GM23338 (cell line): ENCODE results near the gene VMA21. TPM values are rescaled to one million over a fixed set of nuclear protein-coding genes. Genes with fewer than 3 reads are reported as not detected.

Experiments used
- ATAC-seq: fragments of 200-7000 bp; cut with Tn5 transposase; 3 replicates; pipeline ENCODE4 v1.9.1; 2020
- DNase-seq: peaks from one replicate; pipeline ENCODE4 v3.0.0-alpha.2; 2015; ENCODE audit warnings: low spot score
- H2AFZ ChIP-seq: fragments of 200-600 bp; sonication (generic); 2 replicates; pipeline ENCODE4 v1.8.0; 2016; ENCODE audit warnings: antibody characterized with exemption, mild to moderate bottlenecking, moderate library complexity
- H3F3A ChIP-seq: fragments of 200-600 bp; sonication (generic); replicated peaks from 2 replicates; pipeline ENCODE4 v1.8.0; 2017; ENCODE audit warnings: antibody characterized with exemption, mixed run types, low read depth
- H3K27ac ChIP-seq: fragments of 200-600 bp; sonication (generic); 2 replicates; pipeline ENCODE4 v1.6.1; 2016; ENCODE audit warnings: low read depth
- H3K27me3 ChIP-seq: fragments of 200-600 bp; sonication (generic); 2 replicates; pipeline ENCODE4 v1.8.0; 2016; ENCODE audit warnings: mild to moderate bottlenecking, mixed run types, moderate library complexity; ENCODE audit not compliant: insufficient read depth
- H3K36me3 ChIP-seq: fragments of 200-600 bp; sonication (generic); 2 replicates; pipeline ENCODE4 v1.8.0; 2016; ENCODE audit warnings: mild to moderate bottlenecking; ENCODE audit not compliant: insufficient read depth
- H3K4me1 ChIP-seq: fragments of 200-600 bp; sonication (generic); 2 replicates; pipeline ENCODE4 v1.8.0; 2016; ENCODE audit warnings: mild to moderate bottlenecking, moderate library complexity; ENCODE audit not compliant: insufficient read depth
- H3K4me2 ChIP-seq: fragments of 200-600 bp; sonication (generic); 2 replicates; pipeline ENCODE4 v1.7.1; 2017; ENCODE audit warnings: mixed run types
- H3K4me3 ChIP-seq: fragments of 200-600 bp; sonication (generic); 2 replicates; pipeline ENCODE4 v1.6.1; 2016; ENCODE audit warnings: mixed run types
- H3K79me2 ChIP-seq: fragments of 200-600 bp; sonication (generic); replicated peaks from 2 replicates; pipeline ENCODE4 v1.8.0; 2017; ENCODE audit warnings: mild to moderate bottlenecking; ENCODE audit not compliant: insufficient read depth
- H3K9me2 ChIP-seq: fragments of 200-600 bp; sonication (generic); 2 replicates; pipeline ENCODE4 v1.8.0; 2017; ENCODE audit not compliant: insufficient read depth
- H4K20me1 ChIP-seq: fragments of 200-600 bp; sonication (generic); replicated peaks from 2 replicates; pipeline ENCODE4 v1.8.0; 2017; ENCODE audit warnings: mild to moderate bottlenecking; ENCODE audit not compliant: insufficient read depth
- H3K27ac Mint-ChIP-seq: 2 replicates; pipeline ENCODE4 v1.8.0; 2020; ENCODE audit warnings: inconsistent platforms, mild to moderate bottlenecking, moderate library complexity, mixed read lengths
- H3K27me3 Mint-ChIP-seq: 3 replicates; pipeline ENCODE4 v1.8.0; 2022; ENCODE audit warnings: low read depth, mild to moderate bottlenecking, moderate library complexity, mixed read lengths, inconsistent platforms; ENCODE audit not compliant: insufficient read depth, poor library complexity
- H3K36me3 Mint-ChIP-seq: 3 replicates; pipeline ENCODE4 v1.8.0; 2021; ENCODE audit warnings: low read depth, mild to moderate bottlenecking, inconsistent platforms, moderate library complexity, mixed read lengths
- H3K4me1 Mint-ChIP-seq: 3 replicates; pipeline ENCODE4 v1.8.0; 2020; ENCODE audit warnings: mild to moderate bottlenecking, inconsistent platforms, mixed read lengths
- H3K4me3 Mint-ChIP-seq: 3 replicates; pipeline ENCODE4 v1.8.0; 2021; ENCODE audit warnings: moderate library complexity, mild to moderate bottlenecking, inconsistent platforms, mixed read lengths
- H3K9me3 Mint-ChIP-seq: 3 replicates; pipeline ENCODE4 v1.8.0; 2020; ENCODE audit warnings: moderate library complexity, mild to moderate bottlenecking, inconsistent platforms, mixed read lengths
- CREB1 ChIP-seq: fragments of 250-450 bp; sonication (Bioruptor Pico); IDR thresholded peaks from 2 replicates; pipeline ENCODE4 v1.5.0; 2020; ENCODE audit warnings: low read depth, mild to moderate bottlenecking, moderate library complexity
- ETS1 ChIP-seq: IDR thresholded peaks from 2 replicates; pipeline ENCODE4 v1.6.1; 2016; ENCODE audit warnings: antibody characterized with exemption
- EZH2 ChIP-seq: fragments of 200-600 bp; sonication (generic); IDR thresholded peaks from one replicate; pipeline ENCODE4 v1.8.0; 2017; ENCODE audit warnings: antibody characterized with exemption, mild to moderate bottlenecking, low read depth; ENCODE audit not compliant: unreplicated experiment
- EZH2phosphoT487 ChIP-seq: fragments of 200-600 bp; sonication (generic); IDR thresholded peaks from one replicate; pipeline ENCODE4 v1.8.1; 2018; ENCODE audit warnings: antibody characterized with exemption; ENCODE audit not compliant: unreplicated experiment
- JUNB ChIP-seq: IDR thresholded peaks from one replicate; pipeline ENCODE4 v1.6.1; 2016; ENCODE audit warnings: antibody characterized with exemption; ENCODE audit not compliant: unreplicated experiment
- NANOG ChIP-seq: IDR thresholded peaks from 2 replicates; pipeline ENCODE4 v1.6.1; 2016; ENCODE audit warnings: antibody characterized with exemption, borderline replicate concordance
- POLR2AphosphoS5 ChIP-seq: IDR thresholded peaks from 2 replicates; pipeline ENCODE4 v1.6.1; 2016; ENCODE audit warnings: antibody characterized with exemption, low read depth
- STAT1 ChIP-seq: IDR thresholded peaks from one replicate; pipeline ENCODE4 v1.6.1; 2016; ENCODE audit warnings: antibody characterized with exemption; ENCODE audit not compliant: unreplicated experiment
- ZNF114 ChIP-seq: fragments of 250-450 bp; sonication (Bioruptor Pico); IDR thresholded peaks from 2 replicates; pipeline ENCODE4 v1.5.0; 2020; ENCODE audit warnings: mild to moderate bottlenecking, moderate library complexity
- ZNF331 ChIP-seq: fragments of 250-450 bp; sonication (Bioruptor Pico); IDR thresholded peaks from 2 replicates; pipeline ENCODE4 v1.5.0; 2020; ENCODE audit warnings: low read depth, mild to moderate bottlenecking, moderate library complexity
- ZNF462 ChIP-seq: fragments of 250-450 bp; sonication (Bioruptor Pico); IDR thresholded peaks from 2 replicates; pipeline ENCODE4 v1.5.0; 2020; ENCODE audit warnings: mild to moderate bottlenecking, moderate library complexity
- polyA plus RNA-seq: library from polyadenylated mRNA; unstranded; fragments of >200 nt; fragmentation: Nextera tagmentation; extraction: Ambion mirVana; gene quantifications from 2 replicates; pipeline ENCODE4 v1.2.1, GENCODE V29; 2016
- total RNA-seq: library from RNA; depleted of rRNA; stranded (reverse); fragments of >200 nt; shearing (Covaris generic); gene quantifications from 2 replicates; pipeline ENCODE4 v1.2.3, GENCODE V29; 2014
- TF ChIP-seq, protein P1 (sequence below), 2 experiments: fragments of 200-600 bp in 1 of 2; sonication (generic) in 1 of 2; conservative IDR thresholded peaks; 2 replicates each; pipeline versions ENCODE4 v1.5.1 to v1.6.1; 2016 to 2017; ENCODE audit warnings: antibody characterized with exemption in 2 of 2, low read depth in 2 of 2, mild to moderate bottlenecking in 2 of 2, moderate library complexity in 1 of 2
- TF ChIP-seq, protein P2 (sequence below): IDR thresholded peaks from one replicate; pipeline ENCODE4 v1.6.1; 2018; ENCODE audit warnings: antibody characterized with exemption; ENCODE audit not compliant: unreplicated experiment

Gene VMA21
- total and polyA plus RNA-seq, 2 experiments from 2014 or later = 34.8 to 90.3 TPM

- peak; percentile 45 for ATAC-seq
- H3K27ac Mint-ChIP-seq = no peak overlapping the region; the same call in 1 of the 2 replicates
- H3K4me3 Mint-ChIP-seq = no peak overlapping the region
Measured at GRCh38 chrX:151393514-151393913, 3.5 kb upstream of the VMA21 start.

More at GRCh38 chrX:151393514-151393913, 3.5 kb upstream of the VMA21 start:
- peak; percentile 74 for DNase-seq
- no peak overlapping the region for H2AFZ ChIP-seq
- peaks cover 2% of the 10 kb centered on the region; the same call in 2 of the 3 replicates for H3K4me1 Mint-ChIP-seq
- H3K36me3 Mint-ChIP-seq = peaks cover 2% of the 10 kb centered on the region; the same call in 2 of the 3 replicates
- no peak overlapping the region for H3K4me2 ChIP-seq
- no peaks in the 10 kb centered on the region for H3K4me1 ChIP-seq
- H3K27ac ChIP-seq = no peak overlapping the region
- no peaks in the 10 kb centered on the region for H3K36me3 ChIP-seq
- H3K9me2 ChIP-seq = no peaks in the 10 kb centered on the region
- H3F3A ChIP-seq = no peaks in the 10 kb centered on the region
- H4K20me1 ChIP-seq = no peaks in the 10 kb centered on the region
- TF ChIP-seq JUNB (no peak), ZNF331 (no peak), NANOG (no peak), EZH2 (no peak), STAT1 (no peak), ZNF114 (no peak), EZH2phosphoT487 (no peak), POLR2AphosphoS5 (no peak), ETS1 (no peak), CREB1 (CRISPR knock-in tag) (no peak), ZNF462 (no peak)
- TF ChIP-seq, protein P1, sequence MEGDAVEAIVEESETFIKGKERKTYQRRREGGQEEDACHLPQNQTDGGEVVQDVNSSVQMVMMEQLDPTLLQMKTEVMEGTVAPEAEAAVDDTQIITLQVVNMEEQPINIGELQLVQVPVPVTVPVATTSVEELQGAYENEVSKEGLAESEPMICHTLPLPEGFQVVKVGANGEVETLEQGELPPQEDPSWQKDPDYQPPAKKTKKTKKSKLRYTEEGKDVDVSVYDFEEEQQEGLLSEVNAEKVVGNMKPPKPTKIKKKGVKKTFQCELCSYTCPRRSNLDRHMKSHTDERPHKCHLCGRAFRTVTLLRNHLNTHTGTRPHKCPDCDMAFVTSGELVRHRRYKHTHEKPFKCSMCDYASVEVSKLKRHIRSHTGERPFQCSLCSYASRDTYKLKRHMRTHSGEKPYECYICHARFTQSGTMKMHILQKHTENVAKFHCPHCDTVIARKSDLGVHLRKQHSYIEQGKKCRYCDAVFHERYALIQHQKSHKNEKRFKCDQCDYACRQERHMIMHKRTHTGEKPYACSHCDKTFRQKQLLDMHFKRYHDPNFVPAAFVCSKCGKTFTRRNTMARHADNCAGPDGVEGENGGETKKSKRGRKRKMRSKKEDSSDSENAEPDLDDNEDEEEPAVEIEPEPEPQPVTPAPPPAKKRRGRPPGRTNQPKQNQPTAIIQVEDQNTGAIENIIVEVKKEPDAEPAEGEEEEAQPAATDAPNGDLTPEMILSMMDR (conservative IDR thresholded peaks at IDR 0.05; ENCODE audit: low read depth in 2 of 2) = no peak
- TF ChIP-seq, protein P2, sequence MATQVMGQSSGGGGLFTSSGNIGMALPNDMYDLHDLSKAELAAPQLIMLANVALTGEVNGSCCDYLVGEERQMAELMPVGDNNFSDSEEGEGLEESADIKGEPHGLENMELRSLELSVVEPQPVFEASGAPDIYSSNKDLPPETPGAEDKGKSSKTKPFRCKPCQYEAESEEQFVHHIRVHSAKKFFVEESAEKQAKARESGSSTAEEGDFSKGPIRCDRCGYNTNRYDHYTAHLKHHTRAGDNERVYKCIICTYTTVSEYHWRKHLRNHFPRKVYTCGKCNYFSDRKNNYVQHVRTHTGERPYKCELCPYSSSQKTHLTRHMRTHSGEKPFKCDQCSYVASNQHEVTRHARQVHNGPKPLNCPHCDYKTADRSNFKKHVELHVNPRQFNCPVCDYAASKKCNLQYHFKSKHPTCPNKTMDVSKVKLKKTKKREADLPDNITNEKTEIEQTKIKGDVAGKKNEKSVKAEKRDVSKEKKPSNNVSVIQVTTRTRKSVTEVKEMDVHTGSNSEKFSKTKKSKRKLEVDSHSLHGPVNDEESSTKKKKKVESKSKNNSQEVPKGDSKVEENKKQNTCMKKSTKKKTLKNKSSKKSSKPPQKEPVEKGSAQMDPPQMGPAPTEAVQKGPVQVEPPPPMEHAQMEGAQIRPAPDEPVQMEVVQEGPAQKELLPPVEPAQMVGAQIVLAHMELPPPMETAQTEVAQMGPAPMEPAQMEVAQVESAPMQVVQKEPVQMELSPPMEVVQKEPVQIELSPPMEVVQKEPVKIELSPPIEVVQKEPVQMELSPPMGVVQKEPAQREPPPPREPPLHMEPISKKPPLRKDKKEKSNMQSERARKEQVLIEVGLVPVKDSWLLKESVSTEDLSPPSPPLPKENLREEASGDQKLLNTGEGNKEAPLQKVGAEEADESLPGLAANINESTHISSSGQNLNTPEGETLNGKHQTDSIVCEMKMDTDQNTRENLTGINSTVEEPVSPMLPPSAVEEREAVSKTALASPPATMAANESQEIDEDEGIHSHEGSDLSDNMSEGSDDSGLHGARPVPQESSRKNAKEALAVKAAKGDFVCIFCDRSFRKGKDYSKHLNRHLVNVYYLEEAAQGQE = no peak
- H3K9me3 Mint-ChIP-seq = no peaks in the 10 kb centered on the region; the same call in 2 of the 3 replicates
- no peaks in the 10 kb centered on the region for H3K27me3 ChIP-seq
- H3K79me2 ChIP-seq = peaks cover 12% of the 10 kb centered on the region
- H3K27me3 Mint-ChIP-seq = peaks cover 5% of the 10 kb centered on the region
- H3K4me3 ChIP-seq = no peak overlapping the region
